ENCODE results near the gene VPS37C. TPM values are rescaled to one million over a fixed set of nuclear protein-coding genes. Genes with fewer than 3 reads are reported as not detected.
A peak's percentile ranks its signal among the peaks of the same experiment; 100 is the strongest.
"Not testable (repeated sequence)": the region's sequence is repeated elsewhere in the genome, so short reads cannot be mapped to it uniquely, and the experiment has no call there.

The VPS37C gene
- 1 to 10 TPM; 1.0 to 4.6 (median 2.4) TPM for polyA plus RNA-seq (ENCODE audit: low read depth in 6 of 6)

- Mint-ChIP-seq H3K36me3 (peaks cover 0 to 6% of the 10 kb centered on the region in 2 donors), H3K9me3 (peaks cover 0 to 2% (median 0%) of the 10 kb centered on the region in 7 donors), H3K4me3 (peak within 1 kb of the TSS; percentile 90 to 98 (median 96)), H3K27me3 (no peaks in the 10 kb centered on the region), H3K27ac (peak within 1 kb of the TSS; percentile 96 to 99 (median 99)), H3K4me1 (peaks cover 52 to 64% (median 57%) of the 10 kb centered on the region in 3 donors)
- ATAC-seq (ENCODE audit: low read depth in 2 of 2) (peak; percentile 70 to 73), DNase-seq (peak; percentile 97)
These were observed at the start of gene VPS37C for GRCh38 chr11:61161190-61162091. Gene VPS37C, minus strand, starts transcription at chr11:61161426. Its CDS starts 22,597 bp downstream, at chr11:61138829.

- ATAC-seq (ENCODE audit: low read depth in 2 of 2); H3K4me1 Mint-ChIP-seq; H3K4me3 Mint-ChIP-seq; H3K36me3 Mint-ChIP-seq; DNase-seq; H3K27ac Mint-ChIP-seq; H3K9me3 Mint-ChIP-seq; H3K27me3 Mint-ChIP-seq: not testable (repeated sequence)
These were observed 49.4 kb upstream of the VPS37C start for GRCh38 chr11:61210629-61211028.

GRCh38 chr11:61207636-61208310 is 46.5 kb upstream of the VPS37C start:
- not testable (repeated sequence) for ATAC-seq (ENCODE audit: low read depth in 2 of 2); DNase-seq; H3K27ac Mint-ChIP-seq; H3K4me3 Mint-ChIP-seq; H3K4me1 Mint-ChIP-seq; H3K36me3 Mint-ChIP-seq; H3K9me3 Mint-ChIP-seq
- H3K27me3 Mint-ChIP-seq = peaks cover 5 to 18% (median 8%) of the 10 kb centered on the region in 3 donors

GRCh38 chr11:61204502-61205059 is 43.4 kb upstream of the VPS37C start:
- ATAC-seq (ENCODE audit: low read depth in 2 of 2); H3K9me3 Mint-ChIP-seq; H3K4me1 Mint-ChIP-seq; DNase-seq; H3K36me3 Mint-ChIP-seq: not testable (repeated sequence)
- Mint-ChIP-seq H3K27ac (peak overlapping the region in 1 of 6 donors; percentile 33), H3K4me3 (peak overlapping the region in 1 of 8 donors; percentile 43), H3K27me3 (peaks cover 9 to 36% (median 19%) of the 10 kb centered on the region in 3 donors)

GRCh38 chr11:61203873-61204272 is 42.6 kb upstream of the VPS37C start:
- not testable (repeated sequence) for H3K4me3 Mint-ChIP-seq; ATAC-seq (ENCODE audit: low read depth in 2 of 2); H3K4me1 Mint-ChIP-seq; H3K36me3 Mint-ChIP-seq; H3K27ac Mint-ChIP-seq; H3K9me3 Mint-ChIP-seq; DNase-seq
- H3K27me3 Mint-ChIP-seq = peaks cover 9 to 42% (median 19%) of the 10 kb centered on the region in 3 donors

DNA sequence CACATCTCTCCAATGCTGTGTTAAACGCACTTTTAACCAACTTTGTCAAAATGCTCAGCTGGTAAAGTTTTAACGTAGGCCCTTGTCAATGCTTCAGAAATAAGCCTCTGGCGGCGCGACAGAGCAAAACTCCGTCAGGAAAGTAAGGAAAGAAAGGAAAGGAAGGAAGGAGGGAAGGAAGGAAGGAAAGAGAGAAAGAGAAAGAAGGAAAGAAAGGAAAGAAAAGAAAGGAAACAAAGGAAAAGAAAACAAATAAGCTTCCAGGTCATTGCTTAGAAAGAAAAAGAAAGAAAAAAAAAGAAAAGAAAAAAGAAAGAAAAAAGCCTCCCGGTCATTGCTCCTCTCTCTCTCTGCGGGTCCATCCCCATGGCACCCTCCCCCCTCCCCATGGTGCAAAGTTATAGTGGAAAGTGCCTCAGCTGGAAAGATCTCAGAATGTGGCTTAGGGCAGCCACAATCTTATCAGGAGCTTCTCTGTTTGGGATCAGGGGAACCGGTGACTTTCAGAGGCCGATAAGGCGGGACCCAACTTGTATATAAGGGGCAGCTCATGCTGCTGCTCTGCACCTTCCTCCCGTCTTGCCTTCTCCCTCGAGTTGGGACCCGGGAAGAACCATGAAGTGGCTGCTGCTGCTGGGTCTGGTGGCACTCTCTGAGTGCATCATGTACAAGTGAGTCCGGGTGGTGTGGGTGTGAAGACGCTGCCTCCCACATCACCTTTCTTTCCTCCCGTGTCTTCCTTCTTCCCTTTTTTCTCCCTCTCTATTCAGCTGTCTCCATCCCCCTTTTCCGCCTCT is 41.9 kb upstream of the VPS37C start, which contains the start of gene PGA3:
Gene PGA3 (plus strand): TSS at position 566 of the 797 bp plus-strand sequence. CDS start 50 bp downstream, at position 616.
- not testable (repeated sequence) for ATAC-seq (ENCODE audit: low read depth in 2 of 2); H3K9me3 Mint-ChIP-seq; H3K4me1 Mint-ChIP-seq; DNase-seq; H3K36me3 Mint-ChIP-seq; H3K4me3 Mint-ChIP-seq
- Mint-ChIP-seq H3K27ac (peak within 1 kb of the TSS in 1 of 6 donors; percentile 33), H3K27me3 (peaks cover 9 to 42% (median 19%) of the 10 kb centered on the region in 3 donors)

DNA sequence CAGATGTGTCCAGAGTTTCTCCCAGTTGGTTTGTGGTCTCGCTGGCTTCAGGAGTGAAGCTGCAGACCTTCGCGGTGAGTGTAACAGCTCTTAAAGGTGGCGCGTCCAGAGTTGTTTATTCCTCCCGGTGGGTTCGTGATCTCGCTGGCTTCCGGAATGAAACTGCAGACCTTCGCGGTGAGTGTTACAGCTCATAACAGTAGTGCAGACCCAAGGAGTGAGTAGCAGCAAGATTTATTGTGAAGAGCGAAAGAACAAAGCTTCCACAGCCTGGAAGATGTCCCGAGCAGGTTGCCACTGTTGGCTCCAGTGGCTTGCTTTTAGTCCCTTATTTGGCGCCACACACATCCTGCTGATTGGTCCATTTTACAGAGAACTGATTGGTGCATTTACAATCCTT is 40.2 kb upstream of the VPS37C start:
- Mint-ChIP-seq H3K27me3 (peaks cover 9 to 42% (median 19%) of the 10 kb centered on the region in 3 donors), H3K36me3 (no peaks in the 10 kb centered on the region), H3K9me3 (peaks cover 0 to 3% (median 0%) of the 10 kb centered on the region in 7 donors), H3K4me1 (no peaks in the 10 kb centered on the region), H3K4me3 (no peak overlapping the region), H3K27ac (no peak overlapping the region)
- no peak for DNase-seq
- ATAC-seq (ENCODE audit: low read depth in 2 of 2) = no peak

DNA sequence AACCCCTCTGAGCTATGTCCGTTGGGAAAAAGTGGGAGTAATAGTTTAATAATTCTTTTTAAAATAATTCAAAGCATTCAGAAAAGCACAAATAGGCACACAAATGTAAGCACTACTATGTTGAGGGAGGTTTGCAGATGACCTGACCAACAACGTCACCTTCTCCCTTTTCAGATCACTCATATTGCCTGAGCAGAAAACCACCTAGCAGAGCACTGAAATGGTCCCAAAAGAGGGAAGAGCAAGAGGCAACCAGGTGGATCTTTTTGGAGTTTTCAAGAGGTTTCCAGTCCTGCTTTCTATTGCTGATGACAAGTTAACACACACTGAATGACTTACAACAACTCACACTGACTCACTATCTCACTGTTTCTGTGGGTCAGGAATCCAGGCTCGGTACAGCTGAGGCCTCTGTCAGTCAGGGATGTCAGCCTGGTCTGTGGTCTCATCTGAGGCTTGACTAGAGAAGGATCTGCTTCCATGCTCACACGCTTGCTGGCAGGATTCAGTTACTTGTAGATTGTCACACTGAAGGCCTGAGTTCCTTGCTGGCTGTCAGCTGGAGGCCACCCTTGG is 37.8 kb upstream of the VPS37C start:
- peaks cover 0 to 4% (median 0%) of the 10 kb centered on the region in 3 donors for H3K4me1 Mint-ChIP-seq
- DNase-seq = no peak
- no peak overlapping the region for H3K4me3 Mint-ChIP-seq
- no peaks in the 10 kb centered on the region for H3K36me3 Mint-ChIP-seq
- peaks cover 11 to 51% (median 29%) of the 10 kb centered on the region in 3 donors for H3K27me3 Mint-ChIP-seq
- ATAC-seq (ENCODE audit: low read depth in 2 of 2) = no peak
- H3K27ac Mint-ChIP-seq = no peak overlapping the region
- H3K9me3 Mint-ChIP-seq = peaks cover 0 to 4% (median 0%) of the 10 kb centered on the region in 7 donors

- Mint-ChIP-seq H3K4me1 (peaks cover 0 to 4% (median 0%) of the 10 kb centered on the region in 3 donors), H3K27me3 (peaks cover 11 to 53% (median 29%) of the 10 kb centered on the region in 3 donors), H3K27ac (no peak overlapping the region), H3K4me3 (no peak overlapping the region), H3K36me3 (no peaks in the 10 kb centered on the region), H3K9me3 (peaks cover 0 to 4% (median 0%) of the 10 kb centered on the region in 7 donors)
- no peak for DNase-seq
- no peak for ATAC-seq (ENCODE audit: low read depth in 2 of 2)
These were observed 37.1 kb upstream of the VPS37C start for GRCh38 chr11:61198361-61198760.

DNA sequence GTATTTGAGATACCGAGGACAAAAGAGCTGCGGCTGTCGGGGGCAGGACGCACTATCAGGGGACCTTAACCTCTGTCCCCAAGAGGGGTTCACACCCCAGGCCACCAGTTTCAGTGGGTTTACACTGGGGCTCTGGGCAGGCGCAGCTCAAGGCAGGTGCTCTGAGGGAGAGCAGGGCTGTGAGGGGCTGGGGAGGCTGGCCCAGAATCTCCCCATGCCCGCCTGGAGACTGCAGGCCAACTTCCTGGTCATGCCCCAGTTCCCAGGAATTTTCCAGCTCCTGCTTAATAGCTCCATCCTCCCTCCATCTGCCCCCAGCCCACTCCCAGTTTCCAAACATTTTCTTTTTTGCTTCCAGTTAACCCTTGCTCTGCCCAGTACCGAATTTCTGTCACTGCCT is 34.5 kb upstream of the VPS37C start:
- H3K4me3 Mint-ChIP-seq = no peak overlapping the region
- no peak overlapping the region for H3K27ac Mint-ChIP-seq
- peaks cover 0 to 4% (median 0%) of the 10 kb centered on the region in 3 donors for H3K4me1 Mint-ChIP-seq
- H3K9me3 Mint-ChIP-seq = peaks cover 0 to 4% (median 0%) of the 10 kb centered on the region in 7 donors
- H3K27me3 Mint-ChIP-seq = peaks cover 11 to 44% (median 27%) of the 10 kb centered on the region in 3 donors
- DNase-seq (no peak), ATAC-seq (ENCODE audit: low read depth in 2 of 2) (no peak)
- H3K36me3 Mint-ChIP-seq = no peaks in the 10 kb centered on the region

DNA sequence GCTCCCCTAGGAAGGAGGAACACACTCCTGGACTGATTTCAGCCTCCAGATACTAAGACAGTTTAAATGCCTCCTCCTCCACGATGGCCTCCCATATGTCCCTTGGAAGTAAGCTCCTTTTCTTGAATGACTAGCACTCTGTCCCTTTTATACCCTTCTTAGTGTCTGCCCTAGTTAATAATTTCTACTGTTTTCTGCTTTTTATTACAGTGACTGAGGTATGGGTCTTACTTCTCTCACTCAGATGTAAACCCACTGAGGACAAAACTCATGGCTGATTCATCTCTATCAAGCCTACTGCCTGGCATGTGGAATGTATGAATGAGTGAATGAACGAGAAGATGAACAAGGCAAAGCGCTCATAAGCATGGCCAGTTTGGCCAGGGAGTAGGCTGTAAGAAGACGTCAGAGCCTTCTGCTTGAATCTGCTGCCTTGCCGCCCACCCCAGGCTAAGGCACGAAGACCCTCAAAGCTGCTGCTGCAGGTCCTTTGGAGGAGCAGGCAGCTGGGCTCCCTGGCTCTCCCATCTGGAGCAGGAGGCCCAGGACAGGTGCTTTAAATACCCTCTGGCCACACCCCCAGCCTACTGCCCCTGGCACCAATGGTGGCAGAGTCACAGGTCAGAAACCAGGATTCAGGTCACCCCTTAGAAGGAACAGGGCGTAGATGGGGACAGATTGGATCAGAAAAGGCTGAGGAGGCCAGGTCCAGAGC is 33.9 kb upstream of the VPS37C start:
- Mint-ChIP-seq H3K4me3 (peak overlapping the region in 1 of 8 donors; percentile 3), H3K9me3 (peaks cover 0 to 4% (median 0%) of the 10 kb centered on the region in 7 donors), H3K27me3 (peaks cover 11 to 38% (median 21%) of the 10 kb centered on the region in 3 donors), H3K4me1 (peaks cover 0 to 4% (median 0%) of the 10 kb centered on the region in 3 donors), H3K27ac (no peak overlapping the region), H3K36me3 (no peaks in the 10 kb centered on the region)
- ATAC-seq (ENCODE audit: low read depth in 2 of 2) = no peak
- no peak for DNase-seq

All from naive B cell (primary cell).